Endothelial cell of hepatic sinusoid (primary cell): ENCODE measurements around the gene PHTF2.

Source experiments
- in situ Hi-C: cut with HindIII; loops from 2 replicates; pipeline ENCODE4 v1.10.0; 2017; ENCODE audit warnings: low sequenced_read_pairs

Gene PHTF2

DNA sequence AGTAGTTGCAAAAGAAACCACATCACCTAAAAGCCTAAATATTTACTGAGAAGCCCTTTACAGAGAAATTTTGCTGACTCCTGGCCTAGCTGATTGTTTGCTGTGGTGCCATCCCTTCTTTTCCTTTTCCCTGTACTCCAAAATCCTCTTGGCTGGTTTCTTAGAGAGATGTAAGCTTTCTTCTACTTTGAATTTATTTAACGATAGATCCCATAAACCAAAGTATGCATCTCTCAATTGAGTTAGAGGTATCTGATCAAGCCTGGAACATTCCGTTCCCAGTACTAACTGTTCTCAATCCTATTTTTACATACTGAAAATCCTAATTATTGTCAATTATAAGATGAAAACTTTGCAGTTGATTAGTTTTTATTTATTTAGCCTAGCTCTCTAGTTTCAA lies 6.6 kb upstream of the PHTF2 start:
- in situ Hi-C loops = no loop called here

DNA sequence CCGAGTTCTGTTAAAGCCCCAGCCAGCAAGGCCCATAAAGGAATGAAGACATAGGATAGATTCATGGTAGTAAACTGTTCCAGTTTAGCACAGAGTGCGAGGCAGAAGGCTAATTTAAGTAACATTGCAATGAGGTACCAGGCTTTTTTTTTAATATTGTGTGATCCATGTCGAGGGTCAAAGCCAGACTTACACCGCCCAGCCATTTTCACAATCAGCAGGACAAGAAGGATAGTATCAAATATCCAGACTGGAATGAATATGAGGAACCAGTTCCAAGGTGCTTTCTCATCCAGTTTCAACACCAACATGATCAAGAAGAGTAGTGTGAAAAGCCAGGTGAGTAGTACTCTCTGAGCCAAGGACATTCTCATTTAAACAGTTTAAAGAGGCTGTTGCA lies 4.6 kb upstream of the PHTF2 start:
- in situ Hi-C loops = no loop called here

DNA sequence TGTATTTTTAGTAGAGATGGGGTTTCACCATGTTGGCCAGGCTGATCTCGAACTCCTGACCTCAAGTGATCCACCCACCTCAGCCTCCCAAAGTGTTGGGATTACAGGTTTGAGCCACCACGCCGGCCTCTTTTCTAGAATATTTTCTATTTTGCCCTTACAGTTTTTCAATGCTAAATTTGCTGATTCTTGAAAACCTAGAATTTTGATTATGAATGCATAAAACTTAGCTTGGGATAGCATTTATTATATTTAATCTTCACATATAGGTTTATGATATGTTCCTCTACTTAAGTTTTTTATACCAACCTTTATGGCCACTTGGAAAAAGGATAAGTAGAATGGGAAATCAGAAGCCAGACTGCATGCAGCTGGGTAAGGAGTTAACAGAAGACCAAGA lies 2.5 kb upstream of the PHTF2 start:
- in situ Hi-C loops = no loop called here

DNA sequence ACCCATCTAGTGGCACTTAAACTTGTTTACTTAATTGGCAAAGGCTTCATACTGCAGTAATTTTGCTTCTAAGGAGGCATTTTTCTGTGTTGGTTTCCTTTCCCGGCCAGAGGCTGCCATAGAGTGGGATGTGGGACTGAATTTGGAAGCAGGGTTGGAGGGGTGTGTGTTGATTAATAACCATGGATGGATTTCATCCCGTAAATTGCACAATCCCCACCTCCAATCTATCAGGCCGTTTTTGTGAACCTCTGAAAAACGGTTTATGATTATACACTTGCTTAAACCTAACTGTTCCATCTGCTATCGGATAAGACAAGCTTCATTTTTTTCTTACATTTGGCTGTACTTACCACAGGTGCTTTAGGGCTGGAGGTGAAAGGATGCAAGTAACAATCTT lies 1.6 kb upstream of the PHTF2 start:
- in situ Hi-C loops = no loop called here

DNA sequence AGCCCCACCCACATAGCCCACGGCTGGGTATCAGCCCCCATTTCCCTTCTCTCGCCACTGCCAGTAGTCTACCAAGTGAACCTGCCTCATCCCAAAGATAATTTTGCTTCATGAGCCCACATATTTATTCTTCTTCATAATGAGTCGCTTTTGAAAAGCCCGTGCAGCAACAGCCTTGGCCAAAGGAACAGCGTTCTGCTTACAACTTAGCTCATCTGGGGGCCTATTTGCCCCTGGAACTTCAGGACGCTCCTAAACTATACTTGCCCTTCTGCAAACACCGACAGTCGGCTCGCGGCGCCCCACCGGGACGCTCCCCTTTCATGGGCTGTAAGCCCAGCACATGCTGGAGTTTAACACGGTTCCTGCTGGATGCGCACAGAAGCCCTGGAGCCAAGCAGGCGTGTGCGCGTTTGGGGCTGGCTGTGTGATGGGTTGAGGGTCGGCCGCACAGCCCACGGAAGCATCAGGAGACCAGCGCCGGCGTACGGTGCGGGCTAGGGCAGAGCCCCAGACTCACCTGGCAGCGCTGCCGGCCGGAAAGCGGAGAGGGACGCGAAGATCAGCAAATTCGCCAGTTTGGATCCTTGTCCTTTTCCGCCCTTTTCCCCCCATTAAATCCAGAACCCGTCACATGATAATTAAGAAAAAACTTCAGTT lies 709 bp upstream of the PHTF2 start:
- in situ Hi-C loops = no loop called here

DNA sequence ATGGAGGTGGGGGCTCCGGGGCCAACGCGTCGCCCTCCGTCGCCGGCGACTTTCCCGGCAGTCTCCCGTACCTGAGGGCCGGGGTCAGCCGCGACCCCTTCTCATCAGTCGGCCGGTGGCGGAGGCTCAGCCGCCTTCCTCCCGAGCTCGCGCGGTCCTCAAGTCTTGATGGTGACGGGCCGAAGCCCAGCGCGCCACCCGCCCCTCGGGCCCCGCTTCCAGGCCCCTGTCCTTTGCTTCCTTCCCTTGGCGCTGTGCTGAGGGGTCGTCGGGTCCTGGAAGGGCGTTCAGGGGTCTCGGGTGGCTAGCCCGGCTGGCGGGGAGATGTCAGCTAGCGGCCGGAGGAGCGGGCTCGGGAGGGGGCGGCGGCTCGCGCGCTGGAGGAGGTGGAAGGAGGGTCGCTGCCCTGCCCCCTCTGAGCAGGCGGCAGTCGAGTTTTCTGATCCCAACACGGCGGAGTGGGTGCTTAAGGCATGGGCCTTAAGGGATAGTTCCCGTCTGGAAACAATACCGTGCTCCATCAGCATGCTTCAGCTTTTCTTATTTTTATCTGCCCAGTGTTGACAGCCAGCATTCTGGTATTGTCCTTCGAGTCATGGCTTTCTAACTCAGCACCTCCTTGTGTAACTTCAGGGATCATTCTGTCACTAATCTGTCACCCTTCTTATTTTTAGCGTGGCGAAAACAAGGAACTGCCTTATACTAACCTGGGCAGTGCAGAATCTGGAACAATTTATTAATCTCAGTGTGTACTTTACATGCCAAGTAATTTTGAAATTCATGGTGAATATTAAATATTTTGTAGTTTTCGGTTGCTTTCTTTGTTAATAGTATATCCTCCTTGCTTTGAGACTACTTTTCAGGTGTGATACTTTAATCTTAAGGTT lies 748 bp downstream of the PHTF2 start:
- in situ Hi-C loops = no loop called here

DNA sequence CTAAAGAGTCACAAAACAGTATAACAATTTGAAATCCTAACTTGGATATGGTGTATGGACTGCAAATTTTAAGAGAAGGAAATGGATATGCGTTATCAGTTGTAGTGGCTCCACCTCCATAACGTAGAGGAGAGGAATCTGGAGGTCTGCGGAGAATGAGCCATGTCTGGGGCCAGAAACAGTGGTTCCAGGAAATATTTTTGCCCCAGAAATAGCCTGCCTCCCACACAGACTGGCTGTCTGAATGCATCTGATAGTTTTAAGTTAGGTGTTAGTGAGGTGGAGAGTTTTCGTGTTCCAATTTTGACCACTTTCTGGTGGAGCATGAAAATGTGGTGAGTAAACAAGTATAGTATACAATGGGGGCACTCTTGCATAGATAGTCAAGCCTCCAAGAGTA lies 1.6 kb downstream of the PHTF2 start:
- in situ Hi-C loops = no loop called here

DNA sequence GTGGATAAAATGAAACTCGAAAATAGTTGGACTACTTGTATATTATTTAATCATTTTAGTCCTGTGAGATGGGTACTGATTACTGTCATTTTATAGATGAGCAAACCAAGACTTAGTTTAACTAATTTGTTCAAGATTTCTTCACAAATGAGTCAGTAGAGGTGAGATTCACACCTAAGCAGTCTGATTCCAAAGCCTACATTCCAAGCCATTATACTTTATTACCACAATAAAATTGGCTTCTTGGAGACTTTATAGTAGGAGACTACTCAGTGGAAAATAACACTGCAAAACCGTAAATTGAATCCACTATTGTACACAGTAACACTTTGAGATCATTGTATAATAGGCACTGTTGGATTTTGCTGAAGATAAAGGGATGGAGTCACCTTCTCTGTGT lies 2.2 kb downstream of the PHTF2 start:
- in situ Hi-C loops = no loop called here

DNA sequence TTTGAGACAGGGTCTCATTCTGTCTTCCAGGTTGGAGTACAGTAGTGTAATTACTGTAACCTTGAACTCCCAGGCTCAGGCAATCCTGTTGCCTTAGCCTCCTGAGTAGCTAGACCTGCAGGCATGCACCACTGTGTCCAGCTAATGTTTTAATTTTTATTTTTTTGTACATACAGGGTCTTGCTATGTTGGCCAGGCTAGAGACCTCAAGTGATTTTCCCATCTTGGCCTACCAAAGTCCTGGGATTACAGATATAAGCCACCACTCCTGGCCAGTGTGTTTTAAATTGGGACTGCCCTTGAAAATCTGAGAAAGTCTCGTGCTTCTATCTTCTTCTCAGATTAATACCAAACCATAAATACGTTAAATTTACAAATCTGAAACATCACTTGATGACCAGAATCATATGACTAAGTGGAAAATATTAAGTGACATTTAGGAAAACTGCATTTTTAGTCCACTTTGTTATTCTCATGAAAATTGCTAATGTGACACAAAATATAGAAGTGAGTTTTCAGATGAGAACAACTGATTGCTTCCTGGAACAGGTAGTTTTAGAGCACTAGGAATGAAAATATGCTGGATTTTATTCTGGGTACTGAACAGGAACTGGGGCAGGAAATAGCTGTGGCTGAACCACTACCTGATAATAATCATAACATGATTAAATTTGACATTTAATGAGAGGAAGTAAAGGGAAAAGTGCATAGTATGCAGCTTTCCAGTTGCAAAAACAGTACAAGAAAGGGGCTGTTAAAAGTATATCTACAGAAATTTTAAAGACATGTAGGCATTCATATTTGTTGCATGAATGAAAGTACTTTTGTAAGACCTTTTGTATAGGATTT lies 4.2 kb downstream of the PHTF2 start:
- in situ Hi-C loops = no loop called here

DNA sequence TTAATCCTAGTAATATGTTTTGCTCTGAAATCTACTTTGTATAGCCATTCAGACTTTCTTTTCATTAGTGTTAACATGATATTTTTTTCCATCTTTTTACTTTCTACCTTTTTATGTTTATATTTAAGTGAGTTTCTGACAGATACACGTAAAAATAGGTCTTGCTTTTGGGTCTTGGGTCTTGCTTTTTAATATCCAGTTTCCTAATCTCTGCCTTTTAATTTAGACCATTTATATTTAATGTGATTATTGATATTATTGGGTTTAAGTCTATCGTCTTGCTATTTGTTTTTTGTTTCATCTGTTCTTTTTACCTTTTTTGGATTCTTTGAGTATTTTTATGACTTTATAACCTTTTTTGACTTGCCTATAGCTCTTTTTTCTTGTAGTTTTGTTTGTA lies 7.9 kb downstream of the PHTF2 start:
- in situ Hi-C loops = no loop called here

DNA sequence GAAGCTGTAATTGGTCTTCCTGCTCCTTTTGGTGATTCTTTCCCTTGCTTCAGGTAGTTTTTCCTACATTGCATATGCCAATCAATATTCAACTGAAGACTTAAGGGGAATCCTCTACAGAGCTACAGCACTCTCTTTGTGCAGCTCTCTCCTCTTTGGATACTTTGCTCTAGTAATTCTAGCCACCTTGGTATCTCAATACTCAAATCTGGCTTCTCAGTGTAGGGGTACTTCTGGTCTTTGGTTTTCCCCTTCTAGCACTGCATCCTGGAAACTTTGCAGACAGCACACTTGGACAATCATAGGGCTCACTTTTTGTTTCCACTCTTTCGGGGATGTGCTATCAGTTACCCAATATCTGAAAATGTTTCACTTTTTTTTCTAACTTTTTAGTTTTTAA lies 9.9 kb downstream of the PHTF2 start:
- in situ Hi-C loops = no loop called here

DNA sequence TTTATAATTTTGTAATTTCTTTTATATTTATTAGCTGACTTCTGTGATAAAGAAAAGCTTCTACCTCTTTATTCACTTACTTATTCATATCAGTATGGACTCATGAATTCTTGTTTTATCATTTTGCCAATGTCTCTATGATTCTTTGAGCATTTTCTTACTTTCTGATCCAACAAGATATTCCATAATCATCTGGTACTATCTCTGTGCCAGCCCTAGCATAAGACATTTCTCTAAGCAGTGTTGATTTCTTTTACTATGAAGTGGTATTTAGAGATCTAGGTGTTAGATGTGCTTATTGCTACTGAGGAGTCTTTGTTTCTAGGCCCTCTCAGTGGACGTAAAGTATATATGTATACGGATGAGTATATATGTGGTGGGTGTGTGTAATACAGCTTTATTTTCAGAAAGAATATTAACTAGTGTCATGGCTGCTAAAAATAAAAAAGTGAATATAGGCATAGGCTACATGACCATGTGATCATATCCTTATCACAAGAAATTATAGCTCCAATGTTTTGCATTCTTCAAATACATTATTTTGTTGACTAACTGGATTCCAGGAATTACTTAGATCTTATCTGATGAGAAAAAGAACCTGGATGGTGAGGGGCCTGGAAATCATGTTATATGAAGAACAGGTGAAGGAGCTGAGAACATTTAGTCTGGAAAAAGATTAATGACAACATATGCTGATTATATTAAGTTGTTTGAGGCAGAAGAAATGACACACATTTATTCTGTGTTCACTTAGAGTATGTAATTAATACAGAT lies 13.1 kb downstream of the PHTF2 start:
- in situ Hi-C loops = no loop called here

DNA sequence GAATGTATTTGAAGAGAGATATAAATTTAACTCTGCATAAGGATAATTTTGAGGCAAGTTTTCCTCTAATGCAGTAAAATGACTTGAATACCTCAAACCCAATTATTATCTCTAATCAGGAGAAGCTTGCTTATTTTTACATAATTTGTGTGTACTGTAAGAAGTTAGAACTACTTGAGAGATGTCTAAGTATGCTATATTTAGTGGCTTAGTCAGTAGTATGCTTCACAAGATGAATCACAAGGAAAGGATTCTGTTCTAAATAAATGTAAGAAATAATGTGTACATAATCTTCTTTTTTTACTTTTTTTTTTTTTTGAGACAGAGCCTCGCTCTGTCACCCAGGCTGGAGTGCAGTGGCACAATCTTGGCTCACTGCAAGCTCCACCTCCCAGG lies 13.7 kb downstream of the PHTF2 start:
- in situ Hi-C loops = no loop called here

DNA sequence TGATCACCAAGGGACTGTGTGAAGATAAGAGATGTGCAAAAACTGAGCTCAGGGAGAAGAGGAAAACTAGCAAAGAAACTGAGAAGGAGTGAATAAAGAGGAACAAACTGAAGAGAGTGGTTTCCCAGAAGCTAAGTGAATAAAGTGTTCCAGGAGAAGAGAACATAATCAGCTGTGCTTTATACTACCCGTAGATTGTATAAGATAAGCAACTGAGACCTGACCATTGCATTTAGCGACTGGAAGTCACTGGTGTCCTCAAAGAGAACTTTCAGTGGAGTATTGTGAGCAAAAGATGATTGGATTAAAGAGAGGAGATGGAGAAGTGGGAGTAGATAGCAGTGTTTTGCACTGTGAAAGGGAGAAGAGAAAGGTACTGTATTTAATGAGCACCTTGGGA lies 14.6 kb downstream of the PHTF2 start:
- in situ Hi-C loops = no loop called here

DNA sequence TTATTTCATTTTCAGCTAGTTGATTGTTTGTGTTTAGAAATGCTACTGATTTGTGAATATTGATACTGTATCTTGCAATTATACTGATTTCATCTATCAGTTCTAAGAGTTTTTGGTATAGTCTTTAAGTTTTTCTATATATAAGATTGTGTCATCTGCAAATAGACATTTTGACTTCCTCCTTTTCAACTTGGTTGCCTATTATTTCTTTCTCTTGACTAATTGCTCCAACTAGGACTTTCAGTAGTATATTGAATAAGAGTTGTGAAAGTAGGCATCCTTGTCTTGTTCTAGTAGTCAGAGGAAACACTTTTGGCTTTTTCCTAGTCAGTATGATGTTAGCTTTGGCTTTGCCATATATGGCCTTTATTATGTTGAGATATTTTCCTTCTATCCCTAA lies 20.4 kb downstream of the PHTF2 start:
- in situ Hi-C loops = no loop called here

DNA sequence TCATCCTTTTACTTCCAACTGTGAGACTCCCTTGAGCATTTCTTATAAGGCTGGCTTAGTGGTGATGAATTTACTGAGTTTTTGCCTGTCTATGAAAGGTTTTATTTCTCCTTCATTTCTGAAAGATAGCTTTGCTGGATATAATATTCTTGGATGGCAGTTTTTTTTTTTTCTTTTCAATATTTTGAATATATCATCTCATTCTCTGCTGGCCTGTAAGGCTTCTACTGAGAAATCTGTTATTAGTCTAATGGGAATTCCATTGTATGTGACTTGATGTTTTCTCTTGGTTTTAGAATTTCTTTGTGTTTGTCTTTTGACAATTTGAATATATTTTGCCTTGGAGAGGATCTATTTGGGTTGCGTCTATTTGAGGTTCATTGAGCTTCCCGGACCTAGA lies 22.4 kb downstream of the PHTF2 start:
- in situ Hi-C loops = no loop called here

DNA sequence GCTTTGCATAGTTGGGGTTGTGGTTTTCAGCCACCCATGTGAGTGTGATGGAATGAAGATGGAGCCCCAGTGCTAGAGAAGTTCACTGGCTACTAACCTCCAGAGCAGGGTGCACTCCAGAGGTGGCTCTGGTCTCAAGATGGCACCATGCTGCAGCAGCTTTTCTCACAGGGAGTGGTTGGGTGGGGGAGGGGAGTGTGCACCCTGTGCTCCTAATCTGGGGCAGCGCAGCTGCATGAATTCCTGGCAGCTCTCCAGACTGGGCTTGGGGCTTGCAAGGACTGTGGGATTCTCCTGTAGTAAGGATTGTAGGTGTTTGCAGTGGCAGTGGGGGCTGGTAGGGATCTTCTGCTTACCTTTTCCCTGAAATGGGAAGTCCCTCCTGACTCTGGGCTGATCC lies 23.7 kb downstream of the PHTF2 start:
- in situ Hi-C loops = no loop called here

DNA sequence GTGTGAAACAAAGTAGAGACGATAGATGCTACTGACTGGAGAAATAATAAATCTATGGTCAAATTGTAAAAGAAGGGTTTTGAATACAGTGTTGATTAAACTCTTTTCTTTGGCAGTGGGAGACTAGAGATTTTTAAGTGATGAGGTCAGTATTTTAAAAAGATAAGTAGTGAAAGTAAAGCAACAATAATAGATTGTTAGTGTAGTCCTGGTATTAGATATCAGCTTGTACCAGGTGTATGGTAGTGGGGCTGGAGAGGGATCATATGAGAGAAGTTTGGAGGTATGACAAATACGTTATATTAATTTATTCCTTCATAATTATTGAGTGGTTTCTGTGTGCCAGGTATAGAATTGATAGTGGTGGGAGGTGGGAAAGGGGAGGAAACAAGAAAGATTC lies 25.2 kb downstream of the PHTF2 start:
- in situ Hi-C loops = no loop called here

DNA sequence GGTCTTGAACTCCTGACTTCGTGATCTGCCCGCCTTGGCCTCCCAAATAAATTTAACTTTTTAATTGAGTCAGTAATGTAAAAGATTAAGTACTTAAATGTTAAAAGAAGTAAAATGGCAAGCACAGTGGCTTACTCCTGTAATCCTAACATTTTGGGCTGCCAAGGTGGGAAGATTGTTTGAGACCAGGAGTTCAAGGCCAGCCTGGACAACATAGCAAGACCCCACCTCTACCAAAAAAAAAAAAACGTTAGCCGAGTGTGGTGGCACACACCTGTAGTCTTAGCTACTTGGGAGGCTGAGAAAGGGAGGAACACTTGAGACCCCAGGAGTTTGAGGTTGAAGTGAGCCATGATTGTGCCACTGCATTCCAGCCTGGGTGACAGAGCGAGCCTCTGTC lies 26.1 kb downstream of the PHTF2 start:
- in situ Hi-C loops = no loop called here

DNA sequence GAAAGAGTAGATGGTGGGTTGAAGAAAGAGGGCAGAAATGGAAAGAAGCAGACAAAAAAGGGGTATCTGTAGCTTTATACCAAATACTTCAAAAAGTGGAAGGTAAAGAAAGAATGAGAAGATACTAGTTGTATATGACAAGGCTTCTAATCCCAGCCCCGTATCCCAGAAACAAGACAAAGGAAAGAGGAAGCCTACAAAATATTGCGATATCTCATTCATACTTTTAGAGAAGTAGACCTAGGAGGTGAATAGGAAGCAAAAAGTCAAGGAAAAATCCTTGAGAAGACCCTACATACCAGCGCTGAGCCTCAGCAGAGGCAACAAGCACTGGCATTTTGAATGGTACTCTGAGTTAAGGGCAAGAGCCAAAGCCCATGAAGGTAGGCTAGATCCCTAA lies 26.6 kb downstream of the PHTF2 start:
- in situ Hi-C loops = no loop called here

DNA sequence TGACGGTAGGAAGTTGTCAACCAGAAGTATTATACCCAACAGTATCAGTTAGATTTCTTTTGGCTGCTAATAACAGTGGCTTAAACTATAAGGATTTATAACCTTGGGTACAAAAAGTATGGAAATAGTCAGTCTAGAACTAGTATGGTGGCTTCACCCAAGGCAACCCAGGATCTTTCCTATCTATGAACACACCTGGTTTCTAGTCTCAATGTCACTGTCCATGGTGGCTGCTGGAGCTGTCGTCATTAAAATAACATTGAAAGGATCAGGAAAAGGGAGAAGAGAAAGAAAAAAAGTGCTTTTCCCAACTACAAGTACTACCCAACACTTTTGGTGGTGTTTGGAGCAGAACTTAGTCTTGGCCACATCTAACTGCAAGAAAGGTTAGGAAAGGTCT lies 27.7 kb downstream of the PHTF2 start:
- in situ Hi-C loops = no loop called here
